Heart left ventricle (tissue), 13 donors: Measurements from ENCODE around the gene B4GALT1.
"Not testable (repeated sequence)": the region's sequence is repeated elsewhere in the genome, so short reads cannot be mapped to it uniquely, and the experiment has no call there.

Source experiments
- CTCF ChIP-seq, 12 donors: fragments of 200-600 bp; sonication (generic) in 4 of 12; IDR thresholded peaks; one replicate each; pipeline versions ENCODE4 v1.5.0 to v1.8.0; 2018 to 2022; ENCODE audit warnings: antibody characterized with exemption in 12 of 12, mild to moderate bottlenecking in 5 of 12
- POLR2A ChIP-seq, 2 donors: fragments of 450-650 bp; IDR thresholded peaks; one replicate each; pipeline ENCODE4 v1.6.1; 2017; ENCODE audit warnings: antibody characterized with exemption in 2 of 2, mild to moderate bottlenecking in 2 of 2, moderate library complexity in 2 of 2
- donor health status: ischemic (EF 13 %, LVEDD 7.1; RV severe dilation, severe dysfunction).
- donor health status: DM: no; HTN: yes; CAD: no.
- donor health status: DM: no; HTN: no; CAD: no.
- donor health status: ischemic (EF 25% LVEDD 6.9; RV normal size, moderate dysfunction).
- donor health status: ischemic (EF 25% LVEDD 5.7; RV mildly dilated, moderate dysfunction).
- donor health status: ischemic (EF 35%, LVEDD 5.7; RV mildly dilated, moderate dysfunction).
- donor health status: nonischemic (EF 11% LVEDD 7.7; RV severe dilation, severe dysfunction).
- donor health status: DM: yes; HTN: yes; CAD: no.
- donor health status: PGD.
- donor health status: ischemic (EF 29% LVEDD 5.4; RV normal size, mild dysfunction).
- donor health status: nonischemic (EF 23%, LVEDD 6.1; RV moderate dilation, normal function).

GRCh38 chr9:33160446-33160845 is 6.7 kb downstream of the B4GALT1 start:
- not testable (repeated sequence) for TF ChIP-seq CTCF, POLR2A (IDR thresholded peaks at IDR 0.05)
